NCI-H1930 (cell line): ENCODE data around the gene SEPTIN7.

ENCODE experiments used
- DNase-seq, 2 experiments: peaks; one replicate each; lab custom pipeline; 2025; lab: John Stamatoyannopoulos, UW

SEPTIN7 gene

GRCh38 chr7:35839860-35840854 is 39.3 kb downstream of the SEPTIN7 start:
- DNase-seq: no peak

DNA sequence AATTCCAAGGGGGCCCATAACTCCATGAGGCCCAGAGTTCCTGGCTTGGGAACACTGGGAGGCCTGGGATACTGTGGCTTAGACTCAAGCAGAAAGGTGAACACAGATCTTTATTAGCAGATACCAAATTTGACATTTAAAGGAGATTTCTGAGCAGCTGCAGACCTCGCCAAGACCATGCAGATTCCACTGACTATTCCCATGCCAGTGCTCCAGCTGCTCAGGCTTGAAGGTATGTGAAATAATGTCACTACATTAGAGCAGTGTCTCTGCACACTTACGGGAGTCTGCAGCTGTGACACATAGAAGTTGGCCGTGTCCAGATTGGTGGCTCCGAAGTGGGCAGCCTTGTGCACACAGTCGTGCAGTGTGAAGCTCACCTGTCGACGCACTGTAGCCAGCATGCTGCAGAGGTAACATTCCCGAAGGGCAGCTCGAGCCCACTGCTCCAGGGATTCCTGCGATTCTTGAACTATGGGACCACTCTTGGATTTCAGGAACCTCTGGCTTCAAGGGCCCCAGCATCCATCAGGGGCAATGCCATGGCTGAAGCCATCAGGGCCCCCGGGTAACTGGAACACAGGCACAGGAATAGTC is 46.1 kb downstream of the SEPTIN7 start:
- no peak for DNase-seq

DNA sequence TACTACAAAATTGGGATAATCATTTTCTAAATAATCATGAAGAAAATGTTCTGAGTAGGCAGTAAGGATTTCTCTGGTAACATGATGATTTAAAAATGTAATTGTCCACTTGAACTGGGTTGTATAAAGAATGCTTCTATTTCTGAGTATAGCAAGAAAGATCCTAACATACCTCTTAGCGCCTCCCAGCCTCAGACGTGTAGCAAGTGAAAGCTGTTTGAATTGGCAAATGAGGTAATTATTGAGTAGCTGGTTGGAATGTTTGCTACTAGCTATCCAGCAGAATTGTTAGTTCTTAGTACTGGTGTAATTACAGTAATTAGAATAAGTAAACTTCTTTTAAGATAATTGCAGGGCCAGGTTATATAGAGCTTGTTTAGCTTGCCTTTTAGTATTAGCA is 47.9 kb downstream of the SEPTIN7 start:
- DNase-seq: no peak

GRCh38 chr7:35849158-35849831 is 48.4 kb downstream of the SEPTIN7 start:
- DNase-seq: no peak

DNA sequence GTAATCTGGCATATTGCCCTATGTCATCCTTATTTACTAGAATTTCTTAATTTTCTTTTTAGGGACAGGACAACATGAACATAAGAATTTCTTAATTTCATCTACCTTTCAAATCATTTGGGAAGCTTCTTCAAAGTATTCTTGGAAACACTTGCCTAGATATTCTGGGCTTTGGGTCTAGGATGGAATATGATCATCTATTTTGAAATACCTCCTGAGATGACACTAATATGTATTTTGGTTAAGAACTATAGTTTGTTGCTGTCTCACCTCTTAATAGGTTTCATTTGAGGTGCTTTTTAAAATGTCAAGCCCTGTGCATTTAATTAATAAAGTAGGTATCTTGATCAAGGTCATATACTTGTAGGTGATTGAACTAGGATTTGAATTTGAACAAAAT is 49.1 kb downstream of the SEPTIN7 start:
- DNase-seq: no peak
